ENCODE measurements around the gene SH3RF1.

SH3RF1 gene

GRCh38 chr4:169243825-169244609 is 26.7 kb downstream of the SH3RF1 start:
- Histone ChIP-seq H3K4me3 (ENCODE audit: low read depth in 1 of 2, low read length in 2 of 2) (no peak overlapping the region), H3K27me3 (ENCODE audit: control insufficient read depth in 1 of 2, insufficient read depth in 2 of 2, low read length in 2 of 2) (no peaks in the 10 kb centered on the region), H3K4me1 (ENCODE audit: control insufficient read depth in 1 of 2, insufficient read depth in 2 of 2, low read length in 2 of 2) (peaks cover 0 to 27% of the 10 kb centered on the region in 2 donors), H3K27ac (ENCODE audit: low read depth, low read length) (no peak overlapping the region), H3K9me3 (ENCODE audit: control insufficient read depth in 1 of 2, low read length in 2 of 2) (no peaks in the 10 kb centered on the region), H3K9ac (ENCODE audit: low read depth in 1 of 2, low read length in 2 of 2) (no peak overlapping the region), H3K36me3 (ENCODE audit: control insufficient read depth in 1 of 2, insufficient read depth in 2 of 2, low read length in 2 of 2) (no peaks in the 10 kb centered on the region)

- H3K4me1 ChIP-seq (ENCODE audit: control insufficient read depth in 1 of 2, insufficient read depth in 2 of 2, low read length in 2 of 2) = peaks cover 9 to 19% of the 10 kb centered on the region in 2 donors
- H3K27ac ChIP-seq (ENCODE audit: low read depth, low read length) = no peak overlapping the region
- no peaks in the 10 kb centered on the region for H3K27me3 ChIP-seq (ENCODE audit: control insufficient read depth in 1 of 2, insufficient read depth in 2 of 2, low read length in 2 of 2)
- no peaks in the 10 kb centered on the region for H3K9me3 ChIP-seq (ENCODE audit: control insufficient read depth in 1 of 2, low read length in 2 of 2)
- no peak overlapping the region for H3K4me3 ChIP-seq (ENCODE audit: low read depth in 1 of 2, low read length in 2 of 2)
- no peaks in the 10 kb centered on the region for H3K36me3 ChIP-seq (ENCODE audit: control insufficient read depth in 1 of 2, insufficient read depth in 2 of 2, low read length in 2 of 2)
- H3K9ac ChIP-seq (ENCODE audit: low read depth in 1 of 2, low read length in 2 of 2) = no peak overlapping the region
Measured at GRCh38 chr4:169241464-169241863, 29.3 kb downstream of the SH3RF1 start.

GRCh38 chr4:169239221-169239905 is 31.4 kb downstream of the SH3RF1 start:
- H3K9me3 ChIP-seq (ENCODE audit: control insufficient read depth in 1 of 2, low read length in 2 of 2) = no peaks in the 10 kb centered on the region
- H3K27me3 ChIP-seq (ENCODE audit: control insufficient read depth in 1 of 2, insufficient read depth in 2 of 2, low read length in 2 of 2) = no peaks in the 10 kb centered on the region
- no peak overlapping the region for H3K9ac ChIP-seq (ENCODE audit: low read depth in 1 of 2, low read length in 2 of 2)
- peaks cover 9% of the 10 kb centered on the region in 2 donors for H3K4me1 ChIP-seq (ENCODE audit: control insufficient read depth in 1 of 2, insufficient read depth in 2 of 2, low read length in 2 of 2)
- no peak overlapping the region for H3K27ac ChIP-seq (ENCODE audit: low read depth, low read length)
- no peak overlapping the region for H3K4me3 ChIP-seq (ENCODE audit: low read depth in 1 of 2, low read length in 2 of 2)
- H3K36me3 ChIP-seq (ENCODE audit: control insufficient read depth in 1 of 2, insufficient read depth in 2 of 2, low read length in 2 of 2) = no peaks in the 10 kb centered on the region

GRCh38 chr4:169238445-169238844 is 32.3 kb downstream of the SH3RF1 start:
- peaks cover 5 to 9% of the 10 kb centered on the region in 2 donors for H3K4me1 ChIP-seq (ENCODE audit: control insufficient read depth in 1 of 2, insufficient read depth in 2 of 2, low read length in 2 of 2)

DNA sequence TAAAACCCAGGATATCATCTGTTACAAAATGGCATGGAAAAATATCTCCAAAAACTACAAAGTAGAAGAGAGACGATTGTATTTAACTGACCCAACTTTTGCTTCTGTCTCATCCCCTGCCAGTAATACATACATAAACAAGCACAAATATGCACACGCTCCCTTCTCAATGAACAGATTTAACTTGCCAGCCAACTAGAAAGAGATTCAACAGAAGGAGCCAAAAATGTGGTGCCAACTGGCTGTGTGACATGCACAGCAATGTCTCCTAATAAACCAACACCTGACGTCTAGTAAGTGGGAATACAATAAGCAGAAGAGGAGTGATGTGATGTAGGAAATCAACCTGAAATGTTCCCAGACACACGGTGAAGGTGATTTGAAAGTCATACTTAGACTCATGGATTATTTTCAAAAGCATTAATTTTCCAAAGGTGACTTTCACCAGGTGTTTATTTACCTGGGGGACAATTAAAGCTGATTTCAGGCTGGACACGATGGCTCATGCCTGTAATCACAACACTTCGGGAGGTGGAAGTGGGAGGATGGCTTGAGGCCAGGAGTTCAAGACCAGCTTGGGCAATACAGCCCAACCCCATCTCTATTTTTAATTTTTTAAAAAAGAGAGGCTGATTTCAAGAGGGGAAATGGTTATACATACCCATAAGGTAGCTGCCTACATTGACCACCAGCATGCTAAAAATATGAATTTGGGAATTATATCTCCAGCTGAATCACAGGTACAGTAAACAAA is 33.7 kb downstream of the SH3RF1 start:
- Histone ChIP-seq H3K27me3 (ENCODE audit: control insufficient read depth in 1 of 2, insufficient read depth in 2 of 2, low read length in 2 of 2) (no peaks in the 10 kb centered on the region), H3K36me3 (ENCODE audit: control insufficient read depth in 1 of 2, insufficient read depth in 2 of 2, low read length in 2 of 2) (no peaks in the 10 kb centered on the region), H3K27ac (ENCODE audit: low read depth, low read length) (no peak overlapping the region), H3K9me3 (ENCODE audit: control insufficient read depth in 1 of 2, low read length in 2 of 2) (no peaks in the 10 kb centered on the region), H3K4me3 (ENCODE audit: low read depth in 1 of 2, low read length in 2 of 2) (no peak overlapping the region), H3K4me1 (ENCODE audit: control insufficient read depth in 1 of 2, insufficient read depth in 2 of 2, low read length in 2 of 2) (peaks cover 6 to 9% of the 10 kb centered on the region in 2 donors), H3K9ac (ENCODE audit: low read depth in 1 of 2, low read length in 2 of 2) (no peak overlapping the region)

More at GRCh38 chr4:169238445-169238844, 32.3 kb downstream of the SH3RF1 start:
- Histone ChIP-seq H3K4me3 (ENCODE audit: low read depth in 1 of 2, low read length in 2 of 2) (no peak overlapping the region), H3K9ac (ENCODE audit: low read depth in 1 of 2, low read length in 2 of 2) (no peak overlapping the region), H3K36me3 (ENCODE audit: control insufficient read depth in 1 of 2, insufficient read depth in 2 of 2, low read length in 2 of 2) (no peaks in the 10 kb centered on the region), H3K27ac (ENCODE audit: low read depth, low read length) (no peak overlapping the region), H3K9me3 (ENCODE audit: control insufficient read depth in 1 of 2, low read length in 2 of 2) (no peaks in the 10 kb centered on the region), H3K27me3 (ENCODE audit: control insufficient read depth in 1 of 2, insufficient read depth in 2 of 2, low read length in 2 of 2) (no peaks in the 10 kb centered on the region)

GRCh38 chr4:169236078-169236477 is 34.7 kb downstream of the SH3RF1 start:
- peaks cover 6 to 9% of the 10 kb centered on the region in 2 donors for H3K4me1 ChIP-seq (ENCODE audit: control insufficient read depth in 1 of 2, insufficient read depth in 2 of 2, low read length in 2 of 2)
- no peaks in the 10 kb centered on the region for H3K27me3 ChIP-seq (ENCODE audit: control insufficient read depth in 1 of 2, insufficient read depth in 2 of 2, low read length in 2 of 2)
- H3K27ac ChIP-seq (ENCODE audit: low read depth, low read length) = no peak overlapping the region
- no peaks in the 10 kb centered on the region for H3K36me3 ChIP-seq (ENCODE audit: control insufficient read depth in 1 of 2, insufficient read depth in 2 of 2, low read length in 2 of 2)
- no peaks in the 10 kb centered on the region for H3K9me3 ChIP-seq (ENCODE audit: control insufficient read depth in 1 of 2, low read length in 2 of 2)
- no peak overlapping the region for H3K4me3 ChIP-seq (ENCODE audit: low read depth in 1 of 2, low read length in 2 of 2)
- H3K9ac ChIP-seq (ENCODE audit: low read depth in 1 of 2, low read length in 2 of 2) = no peak overlapping the region

DNA sequence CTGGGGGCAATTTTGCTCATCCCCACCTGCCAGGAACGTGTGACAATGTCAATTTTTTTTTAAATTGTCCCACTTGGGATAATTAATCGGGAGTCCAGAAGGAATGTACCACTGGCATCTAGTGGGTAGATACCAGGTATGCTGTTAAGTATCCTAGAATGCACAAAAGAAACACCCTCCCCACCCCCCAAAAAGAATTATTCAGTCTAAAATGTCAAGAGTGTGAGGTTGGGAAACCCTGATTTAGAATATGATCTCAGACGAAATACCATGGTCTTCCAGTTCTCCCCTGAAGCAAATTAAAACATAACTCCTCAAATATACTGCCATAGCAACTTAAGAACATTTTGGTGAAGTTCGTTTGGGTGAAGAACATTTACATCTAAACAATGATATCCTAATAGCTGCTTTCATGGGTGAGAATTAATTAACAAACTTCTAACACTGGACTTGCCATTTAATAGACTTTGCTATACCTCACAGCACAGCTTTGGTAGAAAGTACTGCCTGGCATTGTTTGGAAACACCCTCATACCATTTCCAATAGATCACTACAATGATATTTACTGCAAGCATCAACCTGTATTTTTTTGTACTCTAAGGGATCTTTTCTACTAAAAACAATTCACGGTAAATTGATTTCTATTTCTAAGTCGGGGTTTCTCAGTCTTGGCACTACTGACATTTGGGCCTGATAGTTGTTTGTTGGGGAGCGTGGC is 36.5 kb downstream of the SH3RF1 start:
- Histone ChIP-seq H3K36me3 (ENCODE audit: control insufficient read depth in 1 of 2, insufficient read depth in 2 of 2, low read length in 2 of 2) (no peaks in the 10 kb centered on the region), H3K27ac (ENCODE audit: low read depth, low read length) (no peak overlapping the region), H3K4me3 (ENCODE audit: low read depth in 1 of 2, low read length in 2 of 2) (no peak overlapping the region), H3K9me3 (ENCODE audit: control insufficient read depth in 1 of 2, low read length in 2 of 2) (no peaks in the 10 kb centered on the region), H3K9ac (ENCODE audit: low read depth in 1 of 2, low read length in 2 of 2) (no peak overlapping the region), H3K4me1 (ENCODE audit: control insufficient read depth in 1 of 2, insufficient read depth in 2 of 2, low read length in 2 of 2) (peaks cover 6 to 9% of the 10 kb centered on the region in 2 donors), H3K27me3 (ENCODE audit: control insufficient read depth in 1 of 2, insufficient read depth in 2 of 2, low read length in 2 of 2) (no peaks in the 10 kb centered on the region)

DNA sequence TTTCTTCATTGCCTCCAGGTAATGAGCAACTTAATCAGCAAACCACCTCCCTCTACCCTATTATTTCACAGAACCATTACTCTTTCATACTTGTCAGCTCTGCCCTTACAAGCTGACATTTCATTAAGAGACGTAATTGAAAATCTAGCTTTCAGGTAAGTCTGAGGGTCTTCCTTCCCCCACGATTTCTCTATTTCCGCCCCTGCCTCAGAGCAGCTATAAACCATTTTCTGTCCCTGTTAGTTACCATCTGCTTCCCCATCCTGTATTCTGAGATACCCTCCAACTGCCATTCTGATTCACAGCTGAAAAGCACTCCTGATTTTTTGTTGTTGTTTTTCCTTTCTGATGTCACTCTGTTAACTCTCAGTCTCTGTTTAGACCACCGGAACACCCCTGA is 37.1 kb downstream of the SH3RF1 start:
- Histone ChIP-seq H3K9me3 (ENCODE audit: control insufficient read depth in 1 of 2, low read length in 2 of 2) (no peaks in the 10 kb centered on the region), H3K27me3 (ENCODE audit: control insufficient read depth in 1 of 2, insufficient read depth in 2 of 2, low read length in 2 of 2) (no peaks in the 10 kb centered on the region), H3K4me1 (ENCODE audit: control insufficient read depth in 1 of 2, insufficient read depth in 2 of 2, low read length in 2 of 2) (peaks cover 6 to 9% of the 10 kb centered on the region in 2 donors), H3K36me3 (ENCODE audit: control insufficient read depth in 1 of 2, insufficient read depth in 2 of 2, low read length in 2 of 2) (no peaks in the 10 kb centered on the region), H3K9ac (ENCODE audit: low read depth in 1 of 2, low read length in 2 of 2) (no peak overlapping the region), H3K27ac (ENCODE audit: low read depth, low read length) (no peak overlapping the region), H3K4me3 (ENCODE audit: low read depth in 1 of 2, low read length in 2 of 2) (no peak overlapping the region)

DNA sequence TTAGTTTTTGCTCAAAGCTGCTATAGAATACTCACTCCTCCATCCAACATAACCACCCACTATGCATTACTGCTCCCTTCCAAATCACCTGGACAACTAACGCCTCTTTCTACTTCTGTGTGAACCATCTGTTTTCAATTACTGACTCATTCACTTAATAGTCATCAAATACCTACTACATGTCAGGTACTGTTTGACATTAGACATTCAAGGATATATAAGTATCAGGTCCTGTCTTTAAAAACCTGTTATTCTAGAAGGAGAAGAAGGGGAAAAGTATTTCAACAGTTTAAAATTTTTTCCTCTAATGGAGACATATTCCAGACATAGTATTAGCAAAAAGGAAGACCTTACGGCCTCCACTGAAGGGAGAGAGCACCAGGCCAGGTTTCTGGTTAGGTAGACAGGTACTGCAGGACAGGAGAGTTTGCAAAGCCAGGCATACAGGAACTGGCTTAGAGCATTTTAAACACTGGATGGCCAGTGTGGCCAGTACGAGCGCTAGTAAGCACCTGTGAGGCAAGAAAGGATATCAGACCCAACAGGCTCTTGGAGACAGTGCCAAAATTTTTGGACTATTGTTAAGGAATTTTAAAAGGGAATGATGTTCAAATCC is 39.0 kb downstream of the SH3RF1 start:
- H3K9ac ChIP-seq (ENCODE audit: low read depth in 1 of 2, low read length in 2 of 2) = no peak overlapping the region
- no peak overlapping the region for H3K4me3 ChIP-seq (ENCODE audit: low read depth in 1 of 2, low read length in 2 of 2)
- H3K27ac ChIP-seq (ENCODE audit: low read depth, low read length) = no peak overlapping the region
- H3K4me1 ChIP-seq (ENCODE audit: control insufficient read depth in 1 of 2, insufficient read depth in 2 of 2, low read length in 2 of 2) = peaks cover 0 to 6% of the 10 kb centered on the region in 2 donors
- H3K27me3 ChIP-seq (ENCODE audit: control insufficient read depth in 1 of 2, insufficient read depth in 2 of 2, low read length in 2 of 2) = no peaks in the 10 kb centered on the region
- no peaks in the 10 kb centered on the region for H3K36me3 ChIP-seq (ENCODE audit: control insufficient read depth in 1 of 2, insufficient read depth in 2 of 2, low read length in 2 of 2)
- no peaks in the 10 kb centered on the region for H3K9me3 ChIP-seq (ENCODE audit: control insufficient read depth in 1 of 2, low read length in 2 of 2)

Data from duodenal mucosa (tissue), 2 donors.